CD4-positive, alpha-beta T cell (primary cell): Measurements from ENCODE around the gene TBL2. TPM values are rescaled to one million over a fixed set of nuclear protein-coding genes. Genes with fewer than 3 reads are reported as not detected.

Source experiments
- ATAC-seq: fragments of 200-7000 bp; cut with Tn5 transposase; one replicate; pipeline ENCODE4 v1.10.0; 2022; ENCODE audit warnings: mild to moderate bottlenecking; ENCODE audit not compliant: poor library complexity
- CTCF ChIA-PET: fragments of 350-600 bp; sonication (Branson Sonifier 250); formaldehyde crosslinking; loops from one replicate; lab custom pipeline; 2021; ENCODE audit warnings: antibody characterized with exemption, inconsistent platforms; lab: Charles Lee
- POLR2A ChIA-PET: fragments of 350-600 bp; sonication (Branson Sonifier 250); formaldehyde crosslinking; loops from one replicate; lab custom pipeline; 2021; ENCODE audit warnings: antibody characterized with exemption, inconsistent platforms; lab: Charles Lee
- DNase-seq, 14 experiments: peaks; one replicate each; pipeline ENCODE4 v3.0.0-alpha.2; 2013 to 2020; ENCODE audit warnings: mixed read lengths in 2 of 14
- H3K27ac ChIP-seq, 2 donors: one replicate each; pipeline versions ENCODE4 v1.5.1 to v1.7.0; 2013; ENCODE audit warnings: low read length in 2 of 2, low read depth in 1 of 2, mild to moderate bottlenecking in 1 of 2
- H3K27me3 ChIP-seq, 2 experiments: 1 replicate in 1 of 2; 2 replicates in 1 of 2; pipeline versions ENCODE4 v1.6.1 to v1.7.0; 2013; ENCODE audit warnings: low read length in 2 of 2, control low read depth in 1 of 2, mild to moderate bottlenecking in 1 of 2, moderate library complexity in 1 of 2; ENCODE audit not compliant: insufficient read depth in 2 of 2, control insufficient read depth in 1 of 2
- H3K36me3 ChIP-seq: one replicate; pipeline ENCODE4 v1.6.1; 2013; ENCODE audit warnings: low read length, control low read depth; ENCODE audit not compliant: insufficient read depth
- H3K4me1 ChIP-seq: one replicate; pipeline ENCODE4 v1.6.1; 2013; ENCODE audit warnings: low read length, control low read depth; ENCODE audit not compliant: insufficient read depth
- H3K4me3 ChIP-seq: one replicate; pipeline ENCODE4 v1.5.1; 2013; ENCODE audit warnings: mild to moderate bottlenecking, low read length, moderate library complexity
- H3K9me3 ChIP-seq, 2 experiments: 1 replicate in 1 of 2; 2 replicates in 1 of 2; pipeline versions ENCODE4 v1.6.1 to v1.7.0; 2013; ENCODE audit warnings: low read length in 2 of 2, mild to moderate bottlenecking in 2 of 2, control low read depth in 1 of 2, moderate library complexity in 1 of 2; ENCODE audit not compliant: control insufficient read depth in 1 of 2, insufficient read depth in 1 of 2
- H3K27ac Mint-ChIP-seq: one replicate; pipeline ENCODE4 v1.8.0; 2020; ENCODE audit warnings: mixed read lengths
- H3K27me3 Mint-ChIP-seq: one replicate; pipeline ENCODE4 v1.8.0; 2021; ENCODE audit warnings: mixed read lengths
- H3K36me3 Mint-ChIP-seq: one replicate; pipeline ENCODE4 v1.8.0; 2021; ENCODE audit warnings: low read depth, mixed read lengths
- H3K4me1 Mint-ChIP-seq: one replicate; pipeline ENCODE4 v1.8.0; 2021; ENCODE audit warnings: low read depth, mixed read lengths
- H3K4me3 Mint-ChIP-seq: one replicate; pipeline ENCODE4 v1.8.0; 2020; ENCODE audit warnings: mild to moderate bottlenecking, mixed read lengths
- H3K9me3 Mint-ChIP-seq: one replicate; pipeline ENCODE4 v1.8.0; 2020; ENCODE audit warnings: mixed read lengths
- intact Hi-C, 2 experiments: fragments of 100-400 bp; cut with DNase I in 1 of 2; cut with micrococcal nuclease in 1 of 2; formaldehyde crosslinking; loops; one replicate each; pipeline versions ENCODE4 v1.15.1 to v1.9.0; 2023 to 2025; cut with DNase I, micrococcal nuclease
- total RNA-seq, 174 experiments: library from RNA in 2 of 174; stranded (reverse) in 2 of 174; gene quantifications; one replicate each; pipeline ENCODE4 v1.2.3 and lab custom pipeline; 2021 to 2026
- TF ChIP-seq, protein P1 (sequence below): fragments of 200-600 bp; IDR thresholded peaks from one replicate; pipeline ENCODE4 v1.8.0; 2022; ENCODE audit warnings: antibody characterized with exemption, mild to moderate bottlenecking

The TBL2 gene
- total RNA-seq, 2 experiments from 2014 or later = 25.2 to 27.2 TPM

- intact Hi-C loops = loop anchor here (5.0 kb wide), 1 partner anchor 146 kb away; the partner anchor contains the start of gene VPS37D (in 2 of the 2)
- TF ChIP-seq, protein P1, sequence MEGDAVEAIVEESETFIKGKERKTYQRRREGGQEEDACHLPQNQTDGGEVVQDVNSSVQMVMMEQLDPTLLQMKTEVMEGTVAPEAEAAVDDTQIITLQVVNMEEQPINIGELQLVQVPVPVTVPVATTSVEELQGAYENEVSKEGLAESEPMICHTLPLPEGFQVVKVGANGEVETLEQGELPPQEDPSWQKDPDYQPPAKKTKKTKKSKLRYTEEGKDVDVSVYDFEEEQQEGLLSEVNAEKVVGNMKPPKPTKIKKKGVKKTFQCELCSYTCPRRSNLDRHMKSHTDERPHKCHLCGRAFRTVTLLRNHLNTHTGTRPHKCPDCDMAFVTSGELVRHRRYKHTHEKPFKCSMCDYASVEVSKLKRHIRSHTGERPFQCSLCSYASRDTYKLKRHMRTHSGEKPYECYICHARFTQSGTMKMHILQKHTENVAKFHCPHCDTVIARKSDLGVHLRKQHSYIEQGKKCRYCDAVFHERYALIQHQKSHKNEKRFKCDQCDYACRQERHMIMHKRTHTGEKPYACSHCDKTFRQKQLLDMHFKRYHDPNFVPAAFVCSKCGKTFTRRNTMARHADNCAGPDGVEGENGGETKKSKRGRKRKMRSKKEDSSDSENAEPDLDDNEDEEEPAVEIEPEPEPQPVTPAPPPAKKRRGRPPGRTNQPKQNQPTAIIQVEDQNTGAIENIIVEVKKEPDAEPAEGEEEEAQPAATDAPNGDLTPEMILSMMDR = no peak
- DNase-seq (peak in 3 of 14 experiments; percentile 4 to 31 (median 9)), ATAC-seq (no peak)
- Mint-ChIP-seq H3K4me3 (peak overlapping the region; percentile 99), H3K27ac (peak overlapping the region; percentile 98), H3K4me1 (peaks cover 71% of the 10 kb centered on the region), H3K9me3 (no peaks in the 10 kb centered on the region), H3K27me3 (no peaks in the 10 kb centered on the region), H3K36me3 (peaks cover 51% of the 10 kb centered on the region)
- Histone ChIP-seq H3K36me3 (peaks cover 8% of the 10 kb centered on the region), H3K4me1 (peaks cover 53% of the 10 kb centered on the region), H3K9me3 (no peaks in the 10 kb centered on the region), H3K27ac (peak overlapping the region; percentile 41 to 87), H3K27me3 (no peaks in the 10 kb centered on the region), H3K4me3 (peak overlapping the region; percentile 67)
- CTCF ChIA-PET = interaction anchor here (0.9 to 2.7 kb wide), 6 partner anchors 11 to 213 kb away, joined by 3 to 9 read pairs (median 4); no protein-coding TSS in a partner anchor
- POLR2A ChIA-PET = interaction anchor here (0.7 to 4.3 kb wide), 10 partner anchors 8 to 58 kb away, joined by 3 to 80 read pairs (median 5); partner anchors contain the start of genes BCL7B and TBL2
Measured at GRCh38 chr7:73520673-73521635, 57.4 kb downstream of the TBL2 start.

DNA sequence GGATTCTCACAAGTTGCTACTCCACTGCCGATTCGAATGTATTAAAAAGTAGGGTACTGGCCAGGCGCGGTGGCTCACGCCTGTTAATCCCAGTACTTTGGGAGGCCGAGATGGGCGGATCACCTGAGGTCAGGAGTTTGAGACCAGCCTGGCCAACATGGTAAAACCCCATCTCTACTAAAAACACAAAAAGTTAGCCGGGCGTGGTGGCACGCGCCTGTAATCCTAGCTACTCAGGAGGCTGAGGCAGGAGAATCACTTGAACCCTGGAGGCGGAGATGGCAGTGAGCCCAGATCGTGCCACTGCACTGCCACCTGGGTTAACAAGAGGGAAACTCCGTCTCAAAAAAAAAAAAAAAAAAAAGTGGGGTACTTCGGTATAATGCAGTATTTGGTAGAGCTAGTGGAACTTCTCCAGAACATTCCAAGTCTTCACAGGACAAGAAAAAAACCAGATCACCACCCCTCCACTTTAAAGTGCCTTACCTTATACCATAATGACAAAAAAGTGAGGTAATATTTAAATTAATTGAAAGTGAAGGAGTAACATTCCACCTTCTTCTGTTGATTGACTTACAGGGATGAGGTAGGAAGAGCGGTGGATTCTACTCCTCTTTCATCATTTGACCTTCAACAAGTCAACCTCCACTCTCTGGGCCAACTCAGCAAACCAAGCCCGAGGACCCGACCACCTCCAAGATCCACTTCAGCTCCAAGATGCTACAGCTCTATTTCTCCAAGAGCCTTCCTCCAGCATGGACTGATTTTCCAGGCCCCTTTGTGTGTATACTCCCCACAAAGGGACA lies 58.3 kb downstream of the TBL2 start:
- POLR2A ChIA-PET = interaction anchor here (1.2 to 4.3 kb wide), 5 partner anchors 28 to 691 kb away, joined by 3 to 80 read pairs (median 6); partner anchors contain the start of genes BCL7B and TBL2
- intact Hi-C loops = loop anchor here (5.0 kb wide), 1 partner anchor 147 kb away; the partner anchor contains the start of gene VPS37D (in 2 of the 2)
- Histone ChIP-seq H3K9me3 (no peaks in the 10 kb centered on the region), H3K27me3 (no peaks in the 10 kb centered on the region), H3K4me3 (peak overlapping the region; percentile 67), H3K4me1 (peaks cover 51% of the 10 kb centered on the region), H3K27ac (peak overlapping the region; percentile 41 to 54), H3K36me3 (peaks cover 16% of the 10 kb centered on the region)
- TF ChIP-seq, protein P1 = no peak
- Mint-ChIP-seq H3K27me3 (no peaks in the 10 kb centered on the region), H3K4me3 (peak overlapping the region; percentile 99), H3K4me1 (peaks cover 66% of the 10 kb centered on the region), H3K27ac (peak overlapping the region; percentile 98), H3K9me3 (no peaks in the 10 kb centered on the region), H3K36me3 (peaks cover 55% of the 10 kb centered on the region)
- ATAC-seq (no peak), DNase-seq (peak in 7 of 14 experiments; percentile 22 to 74 (median 37))
- CTCF ChIA-PET = interaction anchor here (0.9 to 2.7 kb wide), 6 partner anchors 10 to 214 kb away, joined by 3 to 9 read pairs (median 4); no protein-coding TSS in a partner anchor

DNA sequence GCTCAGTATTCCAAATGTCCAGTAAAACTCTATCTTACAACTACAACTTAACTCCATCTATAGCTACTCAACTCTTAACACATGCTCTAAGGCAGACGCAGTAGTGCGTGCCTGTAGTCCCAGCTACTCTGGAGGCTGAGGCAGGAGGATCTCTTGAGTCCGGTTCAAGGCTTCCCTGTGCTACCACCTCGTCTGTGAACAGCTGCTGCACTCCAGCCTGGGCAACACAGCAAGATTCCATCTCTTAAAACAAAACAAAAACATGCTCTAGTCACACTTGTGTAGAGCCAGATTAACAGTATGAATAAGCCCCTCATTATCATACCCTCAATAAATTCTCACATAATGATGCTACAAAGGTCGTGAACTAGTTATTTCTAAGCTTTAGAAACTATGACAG lies 59.9 kb downstream of the TBL2 start:
- TF ChIP-seq, protein P1 = no peak
- no peak for ATAC-seq
- peak overlapping the region; percentile 98 for H3K27ac Mint-ChIP-seq
- peaks cover 70% of the 10 kb centered on the region for H3K36me3 Mint-ChIP-seq
- no peak overlapping the region for H3K27ac ChIP-seq
- peak overlapping the region; percentile 99 for H3K4me3 Mint-ChIP-seq
- H3K4me1 ChIP-seq = peaks cover 45% of the 10 kb centered on the region
- no peak for DNase-seq
- ChIA-PET POLR2A (interaction anchor here (0.7 to 2.0 kb wide), 4 partner anchors 10 to 60 kb away, joined by 3 to 6 read pairs (median 3); partner anchors contain the start of gene TBL2), CTCF (interaction anchor here (0.8 to 2.0 kb wide), 3 partner anchors 37 to 216 kb away, joined by 3 to 5 read pairs (median 4); no protein-coding TSS in a partner anchor)
- no peaks in the 10 kb centered on the region for H3K9me3 Mint-ChIP-seq
- H3K4me1 Mint-ChIP-seq = peaks cover 67% of the 10 kb centered on the region
- no peaks in the 10 kb centered on the region for H3K9me3 ChIP-seq
- intact Hi-C loops = no loop called here
- no peak overlapping the region for H3K4me3 ChIP-seq
- no peaks in the 10 kb centered on the region for H3K27me3 ChIP-seq
- no peaks in the 10 kb centered on the region for H3K27me3 Mint-ChIP-seq
- H3K36me3 ChIP-seq = peaks cover 27% of the 10 kb centered on the region
